Right lobe of liver (tissue), 6 donors: ENCODE data around the gene PRKAR1B. TPM values are rescaled to one million over a fixed set of nuclear protein-coding genes. Genes with fewer than 3 reads are reported as not detected.
A peak's percentile ranks its signal among the peaks of the same experiment; 100 is the strongest.

Experiments used
- ATAC-seq, 4 donors: fragments of 200-7000 bp; cut with Tn5 transposase; one replicate each; pipeline ENCODE4 v1.9.1; 2020; ENCODE audit warnings: mild to moderate bottlenecking in 4 of 4, moderate library complexity in 4 of 4
- DNase-seq, 3 donors: peaks; one replicate each; pipeline ENCODE4 v3.0.0-alpha.2; 2020
- H3K27ac ChIP-seq, 3 donors: fragments of 200-600 bp; one replicate each; pipeline ENCODE4 v1.8.0; 2022
- H3K27me3 ChIP-seq, 2 donors: fragments of 200-600 bp; one replicate each; pipeline ENCODE4 v1.8.0; 2022
- H3K36me3 ChIP-seq, 4 donors: fragments of 200-600 bp; sonication (generic) in 1 of 4; one replicate each; pipeline versions ENCODE4 v1.5.1 to v1.8.0; 2017 to 2022; ENCODE audit warnings: control low read depth in 1 of 4
- H3K4me1 ChIP-seq, 4 donors: fragments of 200-600 bp; sonication (generic) in 1 of 4; one replicate each; pipeline versions ENCODE4 v1.5.1 to v1.8.0; 2017 to 2022; ENCODE audit warnings: control low read depth in 1 of 4
- H3K4me3 ChIP-seq, 3 donors: fragments of 200-600 bp; one replicate each; pipeline ENCODE4 v1.8.0; 2022
- H3K9me3 ChIP-seq, 4 donors: fragments of 200-600 bp; sonication (generic) in 1 of 4; one replicate each; pipeline versions ENCODE4 v1.5.1 to v1.8.0; 2017 to 2022; ENCODE audit warnings: control low read depth in 1 of 4
- CTCF ChIP-seq, 4 donors: fragments of 200-600 bp in 3 of 4; fragments of 450-650 bp in 1 of 4; IDR thresholded peaks; one replicate each; pipeline versions ENCODE4 v1.5.1 to v1.8.0; 2016 to 2022; ENCODE audit warnings: antibody characterized with exemption in 4 of 4, mild to moderate bottlenecking in 2 of 4
- POLR2A ChIP-seq: fragments of 450-650 bp; IDR thresholded peaks from one replicate; pipeline ENCODE4 v1.6.1; 2017; ENCODE audit warnings: antibody characterized with exemption, mild to moderate bottlenecking
- WGBS: methylation state at CpG from one replicate; pipeline ENCODE4 v1.1.6; 2018; ENCODE audit warnings: low coverage, low lambda C conversion rate; ENCODE audit not compliant: insufficient coverage; ENCODE audit errors: missing lambda C conversion rate; 5-methylcytosine and 5-hydroxymethylcytosine counted together
- intact Hi-C, 2 donors: fragments of 100-400 bp; cut with DNase I; formaldehyde crosslinking; loops; one replicate each; pipeline versions ENCODE4 v1.11.2 to v1.14.1; 2022
- total RNA-seq, 6 experiments: library from RNA; depleted of rRNA in 2 of 6; stranded (reverse); fragments of >200 nt in 2 of 6; fragmentation: NEBNext Ultra II Directional in 3 of 6; extraction: Animal tissue kit (Norgen Biotek cat#: 25700) in 3 of 6; gene quantifications; one replicate each; pipeline versions ENCODE4 v1.1.0 to v1.2.4, GENCODE V29; 2016 to 2023
- donor health status: DM: no; HTN: yes; CAD: no.
- donor health status: DM: no; HTN: no; CAD: no.
- donor health status: DM: no; HTN: no; CAD: no.
- donor health status: DM: no; HTN: yes; CAD: no.
- donor health status: DM: no; HTN: yes; CAD: no.

The PRKAR1B gene
- total RNA-seq, 6 experiments from 2014 or later, result 4.7 to 20.8 (median 11.3) TPM

GRCh38 chr7:509426-510130 lies 217.5 kb downstream of the PRKAR1B start:
- intact Hi-C loops, result no loop called here
- WGBS, result 93% methylated on average over 8 of the region's 20 CpGs
- Histone ChIP-seq H3K9me3 (no peaks in the 10 kb centered on the region), H3K27me3 (no peaks in the 10 kb centered on the region), H3K4me1 (peaks cover 0 to under 1% (median 0%) of the 10 kb centered on the region in 4 donors), H3K4me3 (no peak overlapping the region), H3K27ac (no peak overlapping the region), H3K36me3 (no peaks in the 10 kb centered on the region)
- no peak for ATAC-seq
- TF ChIP-seq POLR2A, result no peak
- no peak for TF ChIP-seq CTCF (IDR thresholded peaks at IDR 0.05)
- DNase-seq, result peak in 2 of 3 donors; percentile 3 to 24

DNA sequence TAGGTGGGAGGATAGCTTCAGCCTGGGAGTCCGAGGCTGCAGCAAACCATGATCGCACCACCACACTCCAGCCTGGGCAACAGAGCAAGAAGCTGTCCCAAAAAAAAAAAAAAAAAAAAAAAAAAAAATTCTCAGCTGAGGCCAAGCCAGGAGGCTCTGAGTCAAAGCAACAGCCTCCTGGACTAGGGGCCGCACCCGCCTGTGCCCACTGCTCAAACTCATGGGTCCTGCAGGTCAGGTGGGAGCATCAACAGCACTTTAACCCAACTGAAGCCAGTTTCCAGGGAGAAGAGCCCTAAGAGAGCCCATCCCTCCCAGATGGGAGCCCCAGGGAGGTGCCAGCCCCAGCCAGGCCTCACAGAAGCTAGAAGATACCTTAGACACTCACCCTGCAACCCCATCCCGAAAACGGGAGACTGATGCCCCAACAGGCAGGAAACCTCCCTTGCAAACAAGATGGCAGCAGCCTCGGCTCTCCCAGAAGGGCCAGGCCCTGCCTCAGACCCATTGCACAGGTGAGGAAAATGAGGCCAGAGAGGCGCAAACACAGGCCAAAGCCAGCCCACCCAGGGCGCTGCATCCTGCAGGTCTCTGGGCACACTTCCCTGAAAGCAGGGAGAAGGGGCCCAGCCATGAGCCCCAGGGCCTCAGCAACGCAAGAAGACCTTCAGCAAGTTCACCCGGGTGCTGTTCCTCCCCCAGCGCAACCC lies 218.5 kb downstream of the PRKAR1B start:
- Histone ChIP-seq H3K4me3 (no peak overlapping the region), H3K4me1 (peaks cover 0 to 10% (median 4%) of the 10 kb centered on the region in 4 donors), H3K27me3 (no peaks in the 10 kb centered on the region), H3K36me3 (no peaks in the 10 kb centered on the region), H3K27ac (no peak overlapping the region), H3K9me3 (no peaks in the 10 kb centered on the region)
- 90% methylated on average over 5 of the region's 12 CpGs for WGBS
- intact Hi-C loops, result no loop called here
- TF ChIP-seq POLR2A (no peak), CTCF (IDR thresholded peaks at IDR 0.05) (no peak)
- ATAC-seq, result no peak
- peak in 1 of 3 donors; percentile 43 for DNase-seq

DNA sequence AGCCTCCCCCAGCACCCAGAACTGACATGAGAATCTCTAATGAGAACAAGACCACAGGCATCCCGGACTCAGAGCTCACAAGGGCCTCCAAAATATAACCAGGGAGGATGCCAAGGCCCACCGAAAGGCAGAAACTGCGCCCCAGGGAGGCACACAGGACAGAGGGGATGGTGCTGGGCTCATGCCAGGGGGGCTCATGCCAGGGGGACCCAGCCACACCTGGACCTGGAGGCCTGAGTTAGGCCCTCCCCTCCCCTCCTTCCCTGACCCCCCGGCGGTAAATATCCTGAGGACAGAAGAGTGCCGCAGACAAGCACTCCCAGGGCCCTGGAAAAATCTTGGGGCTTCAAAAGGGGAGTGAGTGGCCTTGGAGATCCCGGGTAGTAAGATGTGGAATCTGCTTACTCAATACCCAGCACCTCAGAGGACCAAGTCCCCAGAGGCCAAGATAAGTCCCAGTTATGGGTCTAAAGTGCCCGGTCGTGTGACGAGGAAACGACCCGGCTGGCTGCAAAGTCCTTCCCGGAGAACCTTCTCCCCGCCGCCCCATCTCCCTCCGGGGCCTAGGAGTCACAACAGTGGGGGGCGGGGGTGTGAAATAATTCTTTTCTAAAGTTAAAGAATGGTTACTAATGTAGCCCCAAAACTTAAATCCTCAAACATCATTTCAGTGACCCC lies 219.3 kb downstream of the PRKAR1B start:
- no peaks in the 10 kb centered on the region for H3K27me3 ChIP-seq
- peaks cover 0 to 17% (median 7%) of the 10 kb centered on the region in 4 donors for H3K4me1 ChIP-seq
- H3K27ac ChIP-seq, result no peak overlapping the region
- no peak overlapping the region for H3K4me3 ChIP-seq
- no peaks in the 10 kb centered on the region for H3K9me3 ChIP-seq
- WGBS, result 82% methylated on average over 4 of the region's 17 CpGs
- ATAC-seq (no peak), DNase-seq (peak in 2 of 3 donors; percentile 16 to 42)
- TF ChIP-seq CTCF (IDR thresholded peaks at IDR 0.05) (no peak), POLR2A (no peak)
- intact Hi-C loops, result no loop called here
- no peaks in the 10 kb centered on the region for H3K36me3 ChIP-seq

GRCh38 chr7:506921-507622 lies 220.0 kb downstream of the PRKAR1B start:
- no peak for ATAC-seq

More at GRCh38 chr7:506921-507622, 220.0 kb downstream of the PRKAR1B start:
- 93% methylated on average over 3 of the region's 15 CpGs for WGBS
- H3K4me3 ChIP-seq, result no peak overlapping the region
- H3K27ac ChIP-seq, result no peak overlapping the region
- intact Hi-C loops, result no loop called here
- TF ChIP-seq CTCF (IDR thresholded peaks at IDR 0.05), result no peak
- TF ChIP-seq POLR2A, result no peak
- H3K9me3 ChIP-seq, result no peaks in the 10 kb centered on the region
- no peaks in the 10 kb centered on the region for H3K27me3 ChIP-seq
- peak; percentile 9 to 39 (median 36) for DNase-seq
- no peaks in the 10 kb centered on the region for H3K36me3 ChIP-seq
- H3K4me1 ChIP-seq, result peaks cover 0 to 17% (median 7%) of the 10 kb centered on the region in 4 donors
